ENCODE data around the gene ELK4.

Gene ELK4

GRCh38 chr1:205591522-205592351 lies 40.1 kb downstream of the ELK4 start:
- H3K9me3 ChIP-seq (ENCODE audit: insufficient read depth, low read depth, low read length), result no peaks in the 10 kb centered on the region
- no peaks in the 10 kb centered on the region for H3K9me2 ChIP-seq (replicated peaks; ENCODE audit: low read depth, low read length)
- H3F3A ChIP-seq (ENCODE audit: low read depth), result no peaks in the 10 kb centered on the region
- H3K4me3 ChIP-seq (ENCODE audit: low read length, poor library complexity, severe bottlenecking), result peak overlapping the region; percentile 73
- H3K4me1 ChIP-seq (ENCODE audit: insufficient read depth, low read length, poor library complexity, severe bottlenecking), result peaks cover 12% of the 10 kb centered on the region
- H2AFZ ChIP-seq (ENCODE audit: low read length), result peak overlapping the region; percentile 95
- no peaks in the 10 kb centered on the region for H3K79me2 ChIP-seq (ENCODE audit: insufficient read depth, low read length)
- no peaks in the 10 kb centered on the region for H4K20me1 ChIP-seq (ENCODE audit: insufficient read depth, low read length, poor library complexity, severe bottlenecking)
- no peaks in the 10 kb centered on the region for H3K27me3 ChIP-seq (ENCODE audit: insufficient read depth, low read length, poor library complexity, severe bottlenecking)
- no peaks in the 10 kb centered on the region; the same call in 1 of the 2 replicates for H3K36me3 ChIP-seq (ENCODE audit: insufficient read depth, low read length)
- TF ChIP-seq CTCF (conservative IDR thresholded peaks at IDR 0.05; ENCODE audit: low read length), result peak; percentile 94
- TF ChIP-seq EZH2phosphoT487 (IDR thresholded peaks at IDR 0.05; ENCODE audit: borderline replicate concordance), result no peak
- peak overlapping the region; percentile 59 for H3K9ac ChIP-seq (ENCODE audit: low read depth, low read length, poor library complexity, severe bottlenecking)
- H3K4me2 ChIP-seq (ENCODE audit: low read depth, low read length, poor library complexity, severe bottlenecking), result peak overlapping the region; percentile 74

GRCh38 chr1:205590777-205591513 lies 40.9 kb downstream of the ELK4 start:
- Histone ChIP-seq H3K79me2 (ENCODE audit: insufficient read depth, low read length) (no peaks in the 10 kb centered on the region), H2AFZ (ENCODE audit: low read length) (no peak overlapping the region), H3K27me3 (ENCODE audit: insufficient read depth, low read length, poor library complexity, severe bottlenecking) (no peaks in the 10 kb centered on the region), H4K20me1 (ENCODE audit: insufficient read depth, low read length, poor library complexity, severe bottlenecking) (no peaks in the 10 kb centered on the region), H3K9me2 (replicated peaks; ENCODE audit: low read depth, low read length) (no peaks in the 10 kb centered on the region), H3K4me2 (ENCODE audit: low read depth, low read length, poor library complexity, severe bottlenecking) (no peak overlapping the region), H3K4me3 (ENCODE audit: low read length, poor library complexity, severe bottlenecking) (no peak overlapping the region), H3K36me3 (ENCODE audit: insufficient read depth, low read length) (no peaks in the 10 kb centered on the region), H3K9me3 (ENCODE audit: insufficient read depth, low read depth, low read length) (no peaks in the 10 kb centered on the region), H3K9ac (ENCODE audit: low read depth, low read length, poor library complexity, severe bottlenecking) (no peak overlapping the region), H3F3A (ENCODE audit: low read depth) (no peaks in the 10 kb centered on the region), H3K4me1 (ENCODE audit: insufficient read depth, low read length, poor library complexity, severe bottlenecking) (peaks cover 12% of the 10 kb centered on the region)
- TF ChIP-seq EZH2phosphoT487 (IDR thresholded peaks at IDR 0.05; ENCODE audit: borderline replicate concordance) (no peak), CTCF (conservative IDR thresholded peaks at IDR 0.05; ENCODE audit: low read length) (no peak)

- H3K4me3 ChIP-seq (ENCODE audit: low read length, poor library complexity, severe bottlenecking), result no peak overlapping the region
- H3K9me3 ChIP-seq (ENCODE audit: insufficient read depth, low read depth, low read length), result no peaks in the 10 kb centered on the region
- TF ChIP-seq CTCF (conservative IDR thresholded peaks at IDR 0.05; ENCODE audit: low read length), result no peak
- no peak for TF ChIP-seq EZH2phosphoT487 (IDR thresholded peaks at IDR 0.05; ENCODE audit: borderline replicate concordance)
- no peak overlapping the region for H2AFZ ChIP-seq (ENCODE audit: low read length)
- H3K4me1 ChIP-seq (ENCODE audit: insufficient read depth, low read length, poor library complexity, severe bottlenecking), result peaks cover 12% of the 10 kb centered on the region
- no peaks in the 10 kb centered on the region for H3K9me2 ChIP-seq (replicated peaks; ENCODE audit: low read depth, low read length)
- no peaks in the 10 kb centered on the region for H4K20me1 ChIP-seq (ENCODE audit: insufficient read depth, low read length, poor library complexity, severe bottlenecking)
- H3K4me2 ChIP-seq (ENCODE audit: low read depth, low read length, poor library complexity, severe bottlenecking), result no peak overlapping the region
- H3K9ac ChIP-seq (ENCODE audit: low read depth, low read length, poor library complexity, severe bottlenecking), result no peak overlapping the region
- H3K27me3 ChIP-seq (ENCODE audit: insufficient read depth, low read length, poor library complexity, severe bottlenecking), result no peaks in the 10 kb centered on the region
- no peaks in the 10 kb centered on the region for H3K36me3 ChIP-seq (ENCODE audit: insufficient read depth, low read length)
- H3F3A ChIP-seq (ENCODE audit: low read depth), result no peaks in the 10 kb centered on the region
- no peaks in the 10 kb centered on the region for H3K79me2 ChIP-seq (ENCODE audit: insufficient read depth, low read length)
Observed at GRCh38 chr1:205590457-205590768, 41.4 kb downstream of the ELK4 start.
